Naive thymus-derived CD4-positive, alpha-beta T cell (primary cell): ENCODE results near the gene JAM3. TPM values are rescaled to one million over a fixed set of nuclear protein-coding genes. Genes with fewer than 3 reads are reported as not detected.

Source experiments
- ATAC-seq: fragments of 150-1000 bp; cut with Tn5 transposase; 2 replicates; pipeline ENCODE4 v1.10.0; 2021; ENCODE audit warnings: mild to moderate bottlenecking, moderate library complexity
- CTCF ChIA-PET: fragments of 350-600 bp; sonication (Branson Sonifier 250); formaldehyde crosslinking; loops from one replicate; lab custom pipeline; 2021; ENCODE audit warnings: antibody characterized with exemption; lab: Charles Lee
- POLR2A ChIA-PET: fragments of 350-600 bp; sonication (Branson Sonifier 250); formaldehyde crosslinking; loops from one replicate; lab custom pipeline; 2021; ENCODE audit warnings: antibody characterized with exemption, inconsistent platforms; lab: Charles Lee
- DNase-seq, 9 donors: peaks; one replicate each; pipeline versions ENCODE4 v3.0.0 to v3.0.0-alpha.2; 2020 to 2022; ENCODE audit warnings: mixed read lengths in 1 of 9
- H3K27ac ChIP-seq: one replicate; pipeline ENCODE4 v1.7.0; 2013; ENCODE audit warnings: mild to moderate bottlenecking, low read depth, low read length, moderate library complexity
- H3K27me3 ChIP-seq, 2 donors: one replicate each; pipeline ENCODE4 v1.7.0; 2013; ENCODE audit warnings: low read length in 2 of 2, mild to moderate bottlenecking in 2 of 2, moderate library complexity in 2 of 2; ENCODE audit not compliant: control insufficient read depth in 2 of 2, insufficient read depth in 2 of 2
- H3K36me3 ChIP-seq, 3 experiments: 1 replicate in 2 of 3; 2 replicates in 1 of 3; pipeline ENCODE4 v1.7.0; 2013; ENCODE audit warnings: low read length in 3 of 3, mild to moderate bottlenecking in 3 of 3, moderate library complexity in 1 of 3; ENCODE audit not compliant: insufficient read depth in 3 of 3, control insufficient read depth in 2 of 3
- H3K4me1 ChIP-seq, 2 donors: one replicate each; pipeline ENCODE4 v1.7.0; 2013; ENCODE audit warnings: low read length in 2 of 2, mild to moderate bottlenecking in 2 of 2, moderate library complexity in 1 of 2; ENCODE audit not compliant: control insufficient read depth in 2 of 2, insufficient read depth in 2 of 2
- H3K4me3 ChIP-seq: 2 replicates; pipeline ENCODE4 v1.7.0; 2013; ENCODE audit warnings: mild to moderate bottlenecking, low read length
- H3K9me3 ChIP-seq, 3 experiments: 1 replicate in 2 of 3; 2 replicates in 1 of 3; pipeline ENCODE4 v1.7.0; 2013; ENCODE audit warnings: low read length in 3 of 3; ENCODE audit not compliant: control insufficient read depth in 2 of 3
- H3K27ac Mint-ChIP-seq, 9 donors: one replicate each; pipeline ENCODE4 v1.8.0; 2020 to 2022; ENCODE audit warnings: mixed read lengths in 9 of 9, mild to moderate bottlenecking in 8 of 9, moderate library complexity in 5 of 9, inconsistent platforms in 2 of 9
- H3K27me3 Mint-ChIP-seq, 5 donors: one replicate each; pipeline ENCODE4 v1.8.0; 2021 to 2022; ENCODE audit warnings: mixed read lengths in 5 of 5, mild to moderate bottlenecking in 1 of 5
- H3K36me3 Mint-ChIP-seq, 5 donors: one replicate each; pipeline ENCODE4 v1.8.0; 2020 to 2022; ENCODE audit warnings: mixed read lengths in 5 of 5, mild to moderate bottlenecking in 3 of 5, inconsistent platforms in 1 of 5
- H3K4me1 Mint-ChIP-seq, 7 donors: one replicate each; pipeline ENCODE4 v1.8.0; 2020 to 2022; ENCODE audit warnings: mixed read lengths in 7 of 7, mild to moderate bottlenecking in 3 of 7, inconsistent platforms in 1 of 7
- H3K4me3 Mint-ChIP-seq, 10 donors: one replicate each; pipeline ENCODE4 v1.8.0; 2020 to 2022; ENCODE audit warnings: mild to moderate bottlenecking in 10 of 10, mixed read lengths in 10 of 10, moderate library complexity in 6 of 10, inconsistent platforms in 2 of 10
- H3K9me3 Mint-ChIP-seq, 11 donors: one replicate each; pipeline ENCODE4 v1.8.0; 2020 to 2022; ENCODE audit warnings: mixed read lengths in 11 of 11, mild to moderate bottlenecking in 4 of 11, inconsistent platforms in 1 of 11, moderate library complexity in 1 of 11
- intact Hi-C, 2 donors: fragments of 100-400 bp; cut with micrococcal nuclease; formaldehyde crosslinking; loops; one replicate each; pipeline ENCODE4 v1.15.1; 2023
- polyA plus RNA-seq, 2 donors: library from polyadenylated mRNA; unstranded; fragments of 300-500 nt; fragmentation: Illumina TruSeq; gene quantifications; one replicate each; pipeline ENCODE4 v1.2.3, GENCODE V29; 2021
- total RNA-seq, 6 experiments: library from RNA in 5 of 6; stranded (reverse) in 5 of 6; gene quantifications; 1 replicate in 5 of 6; 2 replicates in 1 of 6; pipeline ENCODE4 v1.2.3 and lab custom pipeline; 2021 to 2026

Gene JAM3
- 1 to 10 TPM; 4.8 to 8.2 (median 6.3) TPM for total RNA-seq
- polyA plus RNA-seq: 1 to 10 TPM; 5.7 to 6.0 TPM
- total RNA-seq (lab: John Stamatoyannopoulos, UW): 22.6 reads per million, percentile 53 among the genes with 10 or more reads in this experiment

GRCh38 chr11:134068829-134069425, at the start of gene JAM3:
Gene JAM3 (plus strand): TSS chr11:134069072. CDS start chr11:134069084, 12 bp downstream.
- Mint-ChIP-seq H3K27me3 (peaks cover 0 to 80% (median 6%) of the 10 kb centered on the region in 5 donors), H3K9me3 (peaks cover 0 to 1% (median 0%) of the 10 kb centered on the region in 11 donors), H3K27ac (peak within 1 kb of the TSS; percentile 59 to 96 (median 89)), H3K4me3 (peak within 1 kb of the TSS; percentile 84 to 97 (median 92)), H3K36me3 (peaks cover 0 to 2% (median 0%) of the 10 kb centered on the region in 5 donors), H3K4me1 (peaks cover 5 to 22% (median 13%) of the 10 kb centered on the region in 7 donors)
- no peaks in the 10 kb centered on the region for H3K27me3 ChIP-seq
- no peaks in the 10 kb centered on the region for H3K36me3 ChIP-seq
- ATAC-seq (peak; percentile 95), DNase-seq (peak; percentile 95 to 97 (median 96))
- peaks cover 6% of the 10 kb centered on the region in 2 donors for H3K4me1 ChIP-seq
- ChIA-PET CTCF (interaction anchor here (1.2 kb wide), 1 partner anchor 18 kb away, joined by 4 read pairs; no protein-coding TSS in a partner anchor), POLR2A (interaction anchor here (0.6 to 1.3 kb wide), 4 partner anchors 12 to 185 kb away, joined by 3 to 4 read pairs (median 3); partner anchors contain the start of gene ACAD8)
- H3K9me3 ChIP-seq: no peaks in the 10 kb centered on the region
- intact Hi-C loops: loop anchor here (1.0 to 10.0 kb wide), 13 partner anchors 18 to 262 kb away; partner anchors contain the start of genes VPS26B (in 2 of the 2), ACAD8 (in 1 of the 2), GLB1L2 (in 1 of the 2) and GLB1L3 (in 1 of the 2)
- peak within 1 kb of the TSS; percentile 71 for H3K27ac ChIP-seq
- H3K4me3 ChIP-seq: peak within 1 kb of the TSS; percentile 71

- no peak overlapping the region for H3K27ac ChIP-seq
- no peak overlapping the region for H3K4me3 Mint-ChIP-seq
- no peaks in the 10 kb centered on the region for H3K9me3 ChIP-seq
- H3K9me3 Mint-ChIP-seq: no peaks in the 10 kb centered on the region
- DNase-seq (no peak), ATAC-seq (no peak)
- ChIA-PET CTCF (interaction anchor here (1.5 kb wide), 1 partner anchor 26 kb away, joined by 3 read pairs; no protein-coding TSS in a partner anchor), POLR2A (no interaction called here)
- intact Hi-C loops: no loop called here
- H3K27ac Mint-ChIP-seq: peak overlapping the region in 1 of 9 donors; percentile 72
- no peak overlapping the region for H3K4me3 ChIP-seq
- peaks cover 0 to 4% of the 10 kb centered on the region in 2 donors for H3K4me1 ChIP-seq
- H3K36me3 ChIP-seq: no peaks in the 10 kb centered on the region
- no peaks in the 10 kb centered on the region for H3K4me1 Mint-ChIP-seq
- H3K27me3 ChIP-seq: peaks cover 0 to 3% of the 10 kb centered on the region in 2 donors
- H3K36me3 Mint-ChIP-seq: no peaks in the 10 kb centered on the region
- peaks cover 0 to 46% (median 7%) of the 10 kb centered on the region in 5 donors for H3K27me3 Mint-ChIP-seq
Measured at GRCh38 chr11:134019500-134019899, 49.4 kb upstream of the JAM3 start.

GRCh38 chr11:134020598-134020997, 48.3 kb upstream of the JAM3 start:
- no peak for DNase-seq
- H3K27ac Mint-ChIP-seq: no peak overlapping the region
- intact Hi-C loops: no loop called here
- no peaks in the 10 kb centered on the region for H3K36me3 Mint-ChIP-seq
- CTCF ChIA-PET: interaction anchor here (1.5 kb wide), 1 partner anchor 25 kb away, joined by 3 read pairs; no protein-coding TSS in a partner anchor
- Histone ChIP-seq H3K27me3 (peaks cover 0 to 3% of the 10 kb centered on the region in 2 donors), H3K36me3 (no peaks in the 10 kb centered on the region), H3K9me3 (no peaks in the 10 kb centered on the region), H3K27ac (no peak overlapping the region), H3K4me3 (no peak overlapping the region), H3K4me1 (peaks cover 0 to 4% of the 10 kb centered on the region in 2 donors)
- POLR2A ChIA-PET: interaction anchor here (0.6 kb wide), 1 partner anchor 18 kb away, joined by 3 read pairs; no protein-coding TSS in a partner anchor
- H3K27me3 Mint-ChIP-seq: peaks cover 0 to 39% (median 7%) of the 10 kb centered on the region in 5 donors
- no peak for ATAC-seq
- no peaks in the 10 kb centered on the region for H3K4me1 Mint-ChIP-seq
- no peak overlapping the region for H3K4me3 Mint-ChIP-seq
- H3K9me3 Mint-ChIP-seq: no peaks in the 10 kb centered on the region

- no peaks in the 10 kb centered on the region for H3K36me3 ChIP-seq
- CTCF ChIA-PET: no interaction called here
Measured at GRCh38 chr11:134021326-134021725, 47.5 kb upstream of the JAM3 start.

GRCh38 chr11:134022748-134023147, 46.1 kb upstream of the JAM3 start:
- Mint-ChIP-seq H3K27me3 (peaks cover 0 to 23% (median 0%) of the 10 kb centered on the region in 5 donors), H3K4me1 (peaks cover 7 to 16% (median 14%) of the 10 kb centered on the region in 7 donors), H3K4me3 (no peak overlapping the region), H3K9me3 (no peaks in the 10 kb centered on the region), H3K36me3 (no peaks in the 10 kb centered on the region), H3K27ac (no peak overlapping the region)
- CTCF ChIA-PET: no interaction called here
- no peaks in the 10 kb centered on the region for H3K9me3 ChIP-seq
- intact Hi-C loops: no loop called here
- ATAC-seq (no peak), DNase-seq (no peak)
- no peaks in the 10 kb centered on the region for H3K36me3 ChIP-seq
- no peak overlapping the region for H3K4me3 ChIP-seq
- peaks cover 0 to 3% of the 10 kb centered on the region in 2 donors for H3K27me3 ChIP-seq
- POLR2A ChIA-PET: no interaction called here
- no peak overlapping the region for H3K27ac ChIP-seq
- peaks cover 8 to 15% of the 10 kb centered on the region in 2 donors for H3K4me1 ChIP-seq

More at GRCh38 chr11:134021326-134021725, 47.5 kb upstream of the JAM3 start:
- Mint-ChIP-seq H3K27ac (no peak overlapping the region), H3K27me3 (peaks cover 0 to 33% (median under 1%) of the 10 kb centered on the region in 5 donors), H3K4me1 (peaks cover 0 to 2% (median 1%) of the 10 kb centered on the region in 7 donors), H3K9me3 (no peaks in the 10 kb centered on the region), H3K36me3 (no peaks in the 10 kb centered on the region), H3K4me3 (no peak overlapping the region)
- no peak overlapping the region for H3K27ac ChIP-seq
- no peaks in the 10 kb centered on the region for H3K9me3 ChIP-seq
- intact Hi-C loops: no loop called here
- DNase-seq (no peak), ATAC-seq (no peak)
- peaks cover 0 to 4% of the 10 kb centered on the region in 2 donors for H3K4me1 ChIP-seq
- POLR2A ChIA-PET: interaction anchor here (0.6 kb wide), 1 partner anchor 17 kb away, joined by 3 read pairs; no protein-coding TSS in a partner anchor
- H3K4me3 ChIP-seq: no peak overlapping the region
- H3K27me3 ChIP-seq: peaks cover 0 to 3% of the 10 kb centered on the region in 2 donors

GRCh38 chr11:134024420-134025081, 44.3 kb upstream of the JAM3 start:
- Histone ChIP-seq H3K4me1 (peaks cover 20 to 31% of the 10 kb centered on the region in 2 donors), H3K27me3 (no peaks in the 10 kb centered on the region), H3K4me3 (no peak overlapping the region), H3K27ac (no peak overlapping the region), H3K36me3 (no peaks in the 10 kb centered on the region), H3K9me3 (no peaks in the 10 kb centered on the region)
- CTCF ChIA-PET: interaction anchor here (1.6 kb wide), 1 partner anchor 10 kb away, joined by 5 read pairs; no protein-coding TSS in a partner anchor
- intact Hi-C loops: no loop called here
- Mint-ChIP-seq H3K9me3 (no peaks in the 10 kb centered on the region), H3K36me3 (no peaks in the 10 kb centered on the region), H3K4me3 (no peak overlapping the region), H3K27ac (no peak overlapping the region), H3K27me3 (peaks cover 0 to 20% (median 0%) of the 10 kb centered on the region in 5 donors), H3K4me1 (peaks cover 16 to 34% (median 29%) of the 10 kb centered on the region in 7 donors)
- POLR2A ChIA-PET: interaction anchor here (0.8 to 1.7 kb wide), 2 partner anchors 8 to 9 kb away, joined by 3 to 4 read pairs; no protein-coding TSS in a partner anchor
- ATAC-seq: no peak
- DNase-seq: no peak
